Loucy (cell line): ENCODE data around the gene CST9L.

Experiments used
- H2AFZ ChIP-seq: fragments of 200-600 bp; sonication (generic); 2 replicates; pipeline ENCODE4 v1.6.0; 2016; ENCODE audit warnings: antibody characterized with exemption, mild to moderate bottlenecking, low read length, moderate library complexity
- H3F3A ChIP-seq: fragments of 200-600 bp; 2 replicates; pipeline ENCODE4 v1.6.0; 2016; ENCODE audit warnings: antibody characterized with exemption, low read depth, mild to moderate bottlenecking
- H3K27me3 ChIP-seq: fragments of 200-600 bp; sonication (generic); 2 replicates; pipeline ENCODE4 v1.6.1; 2014; ENCODE audit warnings: low read length, mild to moderate bottlenecking; ENCODE audit not compliant: insufficient read depth, poor library complexity, severe bottlenecking
- H3K36me3 ChIP-seq: fragments of 200-600 bp; sonication (generic); 2 replicates; pipeline ENCODE4 v1.6.1; 2016; ENCODE audit warnings: low read length; ENCODE audit not compliant: insufficient read depth
- H3K4me1 ChIP-seq: fragments of 200-600 bp; sonication (generic); 2 replicates; pipeline ENCODE4 v1.5.1; 2014; ENCODE audit warnings: low read length, mild to moderate bottlenecking; ENCODE audit not compliant: insufficient read depth, poor library complexity, severe bottlenecking
- H3K4me2 ChIP-seq: fragments of 200-600 bp; sonication (generic); 2 replicates; pipeline ENCODE4 v1.6.0; 2014; ENCODE audit warnings: antibody characterized with exemption, low read length, low read depth, mild to moderate bottlenecking; ENCODE audit not compliant: poor library complexity, severe bottlenecking
- H3K4me3 ChIP-seq: fragments of 200-600 bp; sonication (generic); 2 replicates; pipeline ENCODE4 v1.5.1; 2014; ENCODE audit warnings: low read length, mild to moderate bottlenecking, mixed read lengths; ENCODE audit not compliant: poor library complexity, severe bottlenecking
- H3K79me2 ChIP-seq: fragments of 200-600 bp; sonication (generic); 2 replicates; pipeline ENCODE4 v1.6.1; 2014; ENCODE audit warnings: low read length; ENCODE audit not compliant: insufficient read depth
- H3K9ac ChIP-seq: fragments of 200-600 bp; sonication (generic); 2 replicates; pipeline ENCODE4 v1.6.0; 2014; ENCODE audit warnings: mild to moderate bottlenecking, low read depth, low read length, moderate library complexity; ENCODE audit not compliant: poor library complexity, severe bottlenecking
- H3K9me2 ChIP-seq: fragments of 200-600 bp; sonication (generic); replicated peaks from 2 replicates; pipeline ENCODE4 v1.6.1; 2016; ENCODE audit warnings: low read depth, low read length, mixed read lengths
- H3K9me3 ChIP-seq: fragments of 200-600 bp; sonication (generic); 2 replicates; pipeline ENCODE4 v1.6.1; 2014; ENCODE audit warnings: mild to moderate bottlenecking, antibody characterized with exemption, low read length, low read depth; ENCODE audit not compliant: insufficient read depth
- H4K20me1 ChIP-seq: fragments of 200-600 bp; sonication (generic); 2 replicates; pipeline ENCODE4 v1.6.0; 2014; ENCODE audit warnings: antibody characterized with exemption, low read length, mild to moderate bottlenecking; ENCODE audit not compliant: insufficient read depth, poor library complexity, severe bottlenecking
- CTCF ChIP-seq: fragments of 200-600 bp; sonication (generic); conservative IDR thresholded peaks from 2 replicates; pipeline ENCODE4 v1.5.1; 2014; ENCODE audit warnings: mild to moderate bottlenecking, antibody characterized with exemption, low read length
- EZH2phosphoT487 ChIP-seq: fragments of 200-600 bp; IDR thresholded peaks from 2 replicates; pipeline ENCODE4 v1.6.1; 2018; ENCODE audit warnings: antibody characterized with exemption, mild to moderate bottlenecking, moderate library complexity, borderline replicate concordance

CST9L gene

GRCh38 chr20:23612396-23612795, 44.1 kb upstream of the CST9L start:
- Histone ChIP-seq H3K9me3 (no peaks in the 10 kb centered on the region), H3K36me3 (no peaks in the 10 kb centered on the region), H2AFZ (no peak overlapping the region), H3K9ac (no peak overlapping the region), H3K4me1 (no peaks in the 10 kb centered on the region), H3K4me3 (no peak overlapping the region), H3K4me2 (no peak overlapping the region), H3F3A (no peaks in the 10 kb centered on the region), H3K9me2 (no peaks in the 10 kb centered on the region), H4K20me1 (no peaks in the 10 kb centered on the region), H3K79me2 (no peaks in the 10 kb centered on the region), H3K27me3 (no peaks in the 10 kb centered on the region)
- no peak for TF ChIP-seq CTCF
- no peak for TF ChIP-seq EZH2phosphoT487

GRCh38 chr20:23609486-23610109, 41.3 kb upstream of the CST9L start:
- Histone ChIP-seq H2AFZ (no peak overlapping the region), H3F3A (no peaks in the 10 kb centered on the region), H4K20me1 (no peaks in the 10 kb centered on the region), H3K4me3 (no peak overlapping the region), H3K4me1 (peaks cover 3% of the 10 kb centered on the region), H3K79me2 (no peaks in the 10 kb centered on the region), H3K9me3 (no peaks in the 10 kb centered on the region), H3K27me3 (no peaks in the 10 kb centered on the region), H3K9ac (no peak overlapping the region), H3K4me2 (no peak overlapping the region), H3K36me3 (no peaks in the 10 kb centered on the region), H3K9me2 (no peaks in the 10 kb centered on the region)
- TF ChIP-seq EZH2phosphoT487: no peak
- no peak for TF ChIP-seq CTCF

- no peak overlapping the region for H3K9ac ChIP-seq
- H4K20me1 ChIP-seq: no peaks in the 10 kb centered on the region
- H3K79me2 ChIP-seq: no peaks in the 10 kb centered on the region
- TF ChIP-seq EZH2phosphoT487 (no peak), CTCF (no peak)
- no peak overlapping the region for H2AFZ ChIP-seq
- H3K4me1 ChIP-seq: peaks cover 3% of the 10 kb centered on the region
- no peaks in the 10 kb centered on the region for H3K27me3 ChIP-seq
- H3F3A ChIP-seq: no peaks in the 10 kb centered on the region
- no peaks in the 10 kb centered on the region for H3K36me3 ChIP-seq
- no peaks in the 10 kb centered on the region for H3K9me3 ChIP-seq
- H3K4me3 ChIP-seq: no peak overlapping the region
- no peak overlapping the region for H3K4me2 ChIP-seq
- H3K9me2 ChIP-seq: no peaks in the 10 kb centered on the region
Observed at GRCh38 chr20:23608251-23608846, 40.1 kb upstream of the CST9L start.
